ENCODE data around the gene CD8B2.
"Not testable (repeated sequence)": the region's sequence is repeated elsewhere in the genome, so short reads cannot be mapped to it uniquely, and the experiment has no call there.

Gene CD8B2

DNA sequence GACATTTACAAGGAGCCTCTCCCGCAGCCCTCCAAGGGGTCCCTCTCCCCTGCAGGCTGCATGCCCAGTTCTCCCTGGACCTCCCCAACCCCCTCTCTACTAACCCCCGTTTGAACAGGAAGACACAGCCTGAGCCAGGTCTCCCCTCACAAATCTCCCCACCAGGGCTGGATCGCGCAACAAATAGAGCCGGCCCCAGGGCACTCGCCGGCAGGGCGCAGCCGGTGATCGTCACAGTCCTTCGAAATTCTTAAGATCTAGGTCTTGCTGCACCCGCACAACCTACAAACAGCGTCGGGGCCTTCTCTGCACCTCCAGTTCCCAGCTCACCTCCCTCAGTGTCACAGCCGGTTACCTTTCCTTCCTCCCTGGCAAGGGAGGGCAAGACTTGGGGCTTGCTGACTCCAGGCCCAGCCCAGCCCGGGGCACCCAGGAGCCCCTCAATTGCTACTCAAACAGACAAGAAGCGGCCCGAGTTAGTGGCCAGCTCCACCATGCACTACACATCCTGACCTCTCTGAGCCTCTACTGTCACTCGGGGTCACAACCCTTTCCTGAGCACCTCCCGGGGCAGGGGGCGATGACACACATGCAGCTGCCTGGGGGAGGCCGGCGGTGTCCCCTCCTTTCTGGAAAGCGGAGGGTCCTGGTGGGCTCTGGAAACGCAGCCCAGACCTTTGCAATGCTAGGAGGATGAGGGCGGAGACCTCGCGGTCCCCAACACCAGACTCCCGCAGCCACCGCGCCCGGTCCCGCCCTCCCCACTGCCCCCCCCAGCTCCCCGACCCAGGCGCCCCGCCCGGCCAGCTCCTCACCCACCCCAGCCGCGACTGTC is at the start of gene CD8B2:
TSS of gene CD8B2 (plus strand) at position 814 of the 835 bp plus-strand sequence. CDS start 63 bp downstream, outside the sequence.
- FAIRE-seq; DNase-seq (ENCODE audit: low spot score): not testable (repeated sequence)

DNA sequence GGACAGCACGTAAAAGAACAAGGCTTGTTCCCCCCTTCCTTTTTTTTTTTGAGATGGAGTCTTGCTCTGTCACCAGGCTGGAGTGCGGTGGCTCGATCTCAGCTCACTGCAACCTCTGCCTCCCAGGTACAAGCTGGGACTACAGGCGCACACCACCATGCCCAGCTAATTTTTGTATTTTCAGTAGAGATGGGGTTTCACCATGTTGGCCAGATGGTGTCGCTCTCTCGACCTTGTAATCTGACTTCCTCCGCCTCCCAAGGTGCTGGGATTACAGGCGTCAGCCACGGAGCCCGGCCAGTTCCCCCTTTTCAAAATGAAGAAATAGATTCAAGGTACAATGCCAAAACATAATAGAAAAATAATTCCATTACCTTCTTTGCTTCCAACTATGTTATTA is 25.3 kb upstream of the CD8B2 start:
- DNase-seq (ENCODE audit: low spot score), result not testable (repeated sequence)

DNA sequence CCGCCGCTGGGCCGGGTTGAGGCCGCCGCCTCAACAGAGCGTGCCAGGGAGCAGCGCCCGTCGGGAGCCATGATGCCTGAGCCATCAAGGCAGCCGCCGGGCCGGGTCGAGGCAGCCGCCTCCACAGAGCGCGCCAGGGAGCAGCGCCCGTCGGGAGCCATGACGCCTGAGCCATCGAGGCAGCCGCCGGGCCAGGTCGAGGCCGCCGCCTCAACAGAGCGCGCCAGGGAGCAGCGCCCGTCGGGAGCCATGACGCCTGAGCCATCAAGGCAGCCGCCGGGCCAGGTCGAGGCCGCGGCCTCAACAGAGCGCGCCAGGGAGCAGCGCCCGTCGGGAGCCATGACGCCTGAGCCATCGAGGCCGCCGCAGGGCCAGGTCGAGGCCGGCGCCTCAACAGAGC is 19.6 kb upstream of the CD8B2 start:
- not testable (repeated sequence) for DNase-seq (ENCODE audit: low spot score); FAIRE-seq

More for the DNA sequence above, 25.3 kb upstream of the CD8B2 start:
- FAIRE-seq, result not testable (repeated sequence)

DNA sequence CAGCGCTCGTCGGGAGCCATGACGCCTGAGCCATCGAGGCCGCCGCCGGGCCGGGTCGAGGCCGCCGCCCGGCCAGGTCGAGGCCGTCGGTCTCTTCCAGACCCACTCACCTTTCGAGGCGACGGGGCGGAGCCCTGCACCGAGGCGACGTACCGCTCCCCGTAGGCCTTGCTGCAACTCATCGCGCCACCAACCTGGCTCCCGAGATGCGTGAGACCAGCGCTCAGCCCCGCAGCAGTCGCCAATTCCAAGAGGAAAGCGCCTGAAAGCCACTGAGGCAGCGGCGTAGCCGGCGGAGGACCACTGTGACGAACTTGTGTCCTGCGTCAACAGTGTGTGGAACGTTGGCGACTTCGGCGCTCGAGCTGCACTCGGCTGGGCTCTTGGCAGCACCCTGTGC is 19.1 kb upstream of the CD8B2 start, which contains the start of gene RGPD3:
TSS of gene RGPD3 (minus strand) at position 307 of the 400 bp plus-strand sequence. CDS start at position 182, 125 bp downstream.
- not testable (repeated sequence) for DNase-seq (ENCODE audit: low spot score); FAIRE-seq

DNA sequence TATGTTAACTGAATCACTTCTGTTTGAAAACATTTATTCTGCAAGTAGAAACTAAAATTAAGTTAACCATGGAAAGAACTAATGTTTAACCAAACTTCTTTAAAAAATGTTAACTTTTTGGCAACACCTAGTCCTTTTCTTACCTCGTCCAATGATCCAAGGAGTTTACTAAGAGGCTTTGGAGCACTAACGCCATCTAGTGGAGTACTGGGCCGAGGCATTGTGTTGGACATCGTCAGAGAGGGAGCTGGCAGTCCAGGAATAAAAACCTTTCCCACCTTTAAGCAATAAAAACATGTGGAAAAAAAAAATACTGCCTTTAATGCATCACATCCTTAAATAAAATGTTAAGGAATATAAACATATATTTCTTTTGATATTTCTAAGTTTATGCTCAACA is 16.5 kb upstream of the CD8B2 start:
- not testable (repeated sequence) for FAIRE-seq; DNase-seq (ENCODE audit: low spot score)

DNA sequence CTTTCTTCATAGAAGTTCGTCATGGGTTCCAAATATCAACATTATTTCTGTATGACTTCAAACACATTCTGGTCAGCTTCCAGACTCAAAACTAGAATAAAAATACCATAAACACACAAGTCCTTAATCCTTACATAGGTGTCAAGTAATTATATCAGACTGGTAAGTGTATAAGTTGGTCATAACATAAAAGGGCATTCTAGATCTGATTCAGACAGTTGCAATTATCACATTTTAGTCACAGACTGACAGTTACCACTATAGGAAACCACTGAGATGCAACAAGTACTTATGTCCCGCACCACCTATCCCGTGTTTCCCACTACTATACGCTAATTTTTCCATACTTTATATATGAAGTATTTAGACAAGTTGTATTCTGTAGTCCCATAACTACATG is 9.5 kb upstream of the CD8B2 start:
- DNase-seq (ENCODE audit: low spot score); FAIRE-seq: not testable (repeated sequence)

DNA sequence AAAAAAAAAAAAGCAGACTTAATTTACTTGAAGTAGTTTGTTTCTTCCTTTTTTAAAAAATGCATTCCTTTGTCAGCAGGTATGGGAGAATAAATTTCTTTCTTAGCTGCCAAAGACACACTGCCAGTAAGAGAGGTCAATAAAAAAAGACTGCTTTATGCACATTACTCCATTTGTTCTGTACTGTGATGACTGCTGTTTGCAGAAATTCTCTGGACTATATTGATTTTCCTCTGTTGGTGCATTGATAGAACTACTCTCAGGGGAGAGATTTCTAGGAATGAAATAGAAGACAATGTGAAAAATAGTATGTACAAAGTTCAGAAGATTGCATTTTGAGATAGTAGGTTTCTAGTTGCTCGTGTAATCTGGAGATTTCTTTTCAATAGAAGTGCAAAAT is 7.6 kb upstream of the CD8B2 start:
- DNase-seq (ENCODE audit: low spot score); FAIRE-seq: not testable (repeated sequence)

DNA sequence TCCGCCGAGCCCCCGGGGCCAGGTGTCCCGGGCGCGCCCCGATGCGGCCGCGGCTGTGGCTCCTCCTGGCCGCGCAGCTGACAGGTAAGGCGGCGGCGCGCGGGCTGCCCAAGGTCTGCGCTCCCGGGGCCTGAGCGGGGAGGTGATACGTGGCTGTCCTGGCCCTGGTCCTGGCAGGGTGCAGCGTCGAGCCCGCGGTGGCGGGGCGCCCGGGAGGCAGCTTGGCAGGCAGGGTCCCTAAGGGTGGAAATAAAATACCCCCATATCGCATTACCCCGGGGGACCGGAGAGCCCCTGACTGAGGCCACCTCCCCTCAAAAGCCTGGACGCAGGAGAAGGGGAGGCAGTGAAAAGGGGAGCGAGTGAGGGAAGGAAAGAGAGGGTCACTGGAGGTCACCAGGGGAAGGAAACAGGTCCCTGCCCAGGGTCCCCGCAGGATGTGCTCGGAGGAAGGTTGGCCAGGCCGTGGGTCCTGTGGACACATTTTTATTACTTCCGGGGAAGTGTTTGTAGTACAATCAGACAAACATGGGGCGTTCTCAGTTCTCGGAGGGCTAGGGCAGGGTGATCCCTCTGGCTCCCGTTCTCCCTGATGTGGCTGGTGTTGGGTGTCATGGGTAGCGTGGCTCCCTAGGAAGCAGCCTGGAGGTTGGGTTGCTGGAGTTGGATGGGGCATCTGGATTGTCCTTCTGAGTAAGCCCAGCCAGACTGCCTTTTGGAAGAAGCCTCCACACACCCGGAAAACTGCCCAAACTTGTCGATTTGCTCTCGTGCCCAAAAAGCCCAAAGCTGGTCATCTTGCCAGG is 425 bp downstream of the CD8B2 start:
- not testable (repeated sequence) for DNase-seq (ENCODE audit: low spot score); FAIRE-seq

DNA sequence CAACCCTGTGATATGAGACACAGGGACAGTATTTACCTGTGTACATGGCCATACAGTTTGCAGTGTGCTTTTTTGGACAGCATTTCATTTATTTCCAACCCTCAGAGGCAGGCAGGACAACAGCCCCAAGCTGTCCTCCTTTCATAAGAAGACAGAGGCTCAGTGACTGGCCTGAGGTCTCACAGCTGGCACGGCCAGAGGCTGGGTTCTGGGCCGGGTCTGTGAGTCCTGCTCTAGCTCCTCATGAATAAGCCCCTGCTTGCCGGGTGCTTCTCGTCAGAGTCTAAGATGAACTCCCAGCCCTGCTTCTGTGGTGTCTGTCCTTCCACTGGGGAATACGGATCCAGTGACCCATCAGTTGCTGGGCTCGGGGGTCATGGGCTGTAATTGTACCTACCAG is 2.5 kb downstream of the CD8B2 start:
- FAIRE-seq, result not testable (repeated sequence)

DNA sequence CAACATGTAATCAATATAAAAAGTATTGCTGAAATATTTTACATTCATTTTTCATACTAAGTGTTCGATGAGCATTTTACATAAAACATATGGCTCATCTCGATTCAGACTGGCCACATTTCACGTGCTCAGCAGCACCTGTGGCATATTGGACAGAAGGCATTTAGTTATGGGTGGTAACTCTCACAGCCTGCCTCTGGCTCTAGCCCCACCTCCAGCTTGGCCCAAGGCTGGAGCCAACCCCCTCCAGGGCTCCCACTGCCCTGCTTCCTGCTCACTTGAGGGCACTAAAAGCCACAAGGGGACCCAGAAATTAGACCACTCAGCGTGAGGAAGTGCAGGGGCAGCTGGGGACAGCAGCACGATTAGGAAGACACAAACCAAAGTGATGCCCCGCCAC is 5.2 kb downstream of the CD8B2 start:
- FAIRE-seq, result peak; percentile 79
- DNase-seq (ENCODE audit: low spot score), result not testable (repeated sequence)

More for the DNA sequence above, 2.5 kb downstream of the CD8B2 start:
- DNase-seq (ENCODE audit: low spot score), result not testable (repeated sequence)

DNA sequence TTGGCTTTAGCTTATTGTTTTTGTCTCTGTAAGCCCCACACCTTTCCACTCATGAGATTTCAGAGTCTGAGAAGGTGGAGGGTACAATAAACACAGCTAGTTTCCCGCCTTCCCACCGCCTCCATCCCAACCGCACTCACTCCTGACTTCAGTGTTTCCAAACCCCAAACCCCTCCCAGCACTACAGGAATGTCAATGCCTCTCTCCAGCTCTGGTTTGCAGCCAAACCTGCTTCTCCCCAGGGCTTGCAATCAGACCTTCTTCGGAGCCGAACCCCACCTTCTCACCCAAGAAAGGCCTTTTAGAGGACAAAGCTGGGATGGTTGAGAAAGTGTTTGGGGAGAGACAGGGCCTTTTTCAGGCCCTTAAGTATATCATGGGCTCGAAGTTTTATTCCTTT is 5.7 kb downstream of the CD8B2 start:
- not testable (repeated sequence) for FAIRE-seq
- DNase-seq (ENCODE audit: low spot score), result peak; percentile 10

DNA sequence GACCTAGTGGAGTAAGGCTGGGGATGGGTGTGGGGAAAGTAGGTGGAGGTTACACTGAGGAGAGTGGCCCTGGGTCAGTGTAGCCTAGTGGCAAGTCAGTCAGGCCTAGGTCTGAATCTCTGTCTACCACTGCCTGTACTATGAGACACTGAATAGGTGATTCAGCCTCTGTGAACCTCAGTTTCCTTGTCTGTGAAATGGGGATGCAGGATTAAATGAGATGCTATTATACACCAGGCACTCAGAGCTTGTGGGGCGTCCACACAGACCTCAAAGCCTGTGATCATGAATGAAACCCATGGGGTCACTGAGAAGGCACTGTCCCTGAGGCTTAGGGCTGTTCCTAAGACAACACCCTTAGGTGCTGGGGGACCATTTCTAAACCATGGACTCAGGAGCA is 11.4 kb downstream of the CD8B2 start:
- not testable (repeated sequence) for FAIRE-seq

DNA sequence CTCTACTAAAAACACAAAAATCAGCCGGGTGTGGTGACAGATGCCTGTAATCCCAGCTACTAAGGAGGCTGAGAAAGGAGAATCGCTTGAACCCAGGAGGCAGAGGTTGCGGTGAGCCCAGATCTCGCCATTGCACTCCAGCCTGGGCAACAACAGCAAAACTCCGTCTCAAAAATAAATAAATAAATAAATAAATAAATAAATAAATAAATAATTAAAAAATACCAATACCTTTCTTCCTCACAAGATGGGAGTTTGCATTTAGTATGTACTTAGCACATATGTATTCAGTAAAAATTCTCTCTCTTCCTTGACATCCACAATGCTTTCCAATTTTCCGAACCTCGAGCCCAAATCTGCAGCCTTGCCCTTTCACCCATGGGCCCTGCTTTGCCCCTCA is 13.2 kb downstream of the CD8B2 start:
- FAIRE-seq; DNase-seq (ENCODE audit: low spot score): not testable (repeated sequence)

More for the DNA sequence above, 11.4 kb downstream of the CD8B2 start:
- not testable (repeated sequence) for DNase-seq (ENCODE audit: low spot score)

DNA sequence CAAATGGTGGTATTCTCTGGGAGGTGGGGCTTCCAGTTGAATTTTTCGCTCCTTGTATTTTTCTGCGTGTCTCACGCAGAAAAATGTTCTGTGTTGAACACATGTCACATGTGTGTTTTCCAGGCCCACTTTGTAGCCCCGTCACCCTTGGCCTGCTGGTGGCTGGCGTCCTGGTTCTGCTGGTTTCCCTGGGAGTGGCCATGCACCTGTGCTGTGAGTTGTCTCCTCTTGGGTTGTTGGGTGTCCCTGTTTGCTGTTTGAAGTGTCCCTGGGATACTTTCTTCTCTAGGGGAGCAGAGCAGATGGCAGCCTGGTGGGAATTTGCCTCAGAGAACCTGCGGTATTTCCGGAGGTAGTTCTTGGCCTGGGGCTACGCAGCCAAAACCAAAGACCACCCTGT is 15.2 kb downstream of the CD8B2 start:
- FAIRE-seq; DNase-seq (ENCODE audit: low spot score): not testable (repeated sequence)

DNA sequence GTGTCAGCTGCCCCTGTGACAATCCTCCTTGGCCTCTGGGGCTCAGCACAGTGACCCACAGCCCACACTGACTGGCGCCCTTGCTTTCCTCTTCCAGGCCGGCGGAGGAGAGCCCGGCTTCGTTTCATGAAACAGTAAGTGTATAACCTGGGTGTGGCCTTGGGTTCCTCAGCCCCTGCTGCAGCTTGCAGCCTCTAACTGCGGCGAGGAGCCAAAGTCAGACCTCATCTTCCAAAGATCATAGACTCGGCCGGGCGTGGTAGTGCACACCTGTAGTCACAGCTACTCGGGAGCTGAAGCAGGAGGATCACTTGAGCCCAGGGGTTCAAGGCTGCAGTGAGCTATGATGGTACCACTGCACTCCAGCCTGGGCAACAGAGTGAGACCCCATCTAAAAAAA is 17.0 kb downstream of the CD8B2 start:
- not testable (repeated sequence) for FAIRE-seq; DNase-seq (ENCODE audit: low spot score)

DNA sequence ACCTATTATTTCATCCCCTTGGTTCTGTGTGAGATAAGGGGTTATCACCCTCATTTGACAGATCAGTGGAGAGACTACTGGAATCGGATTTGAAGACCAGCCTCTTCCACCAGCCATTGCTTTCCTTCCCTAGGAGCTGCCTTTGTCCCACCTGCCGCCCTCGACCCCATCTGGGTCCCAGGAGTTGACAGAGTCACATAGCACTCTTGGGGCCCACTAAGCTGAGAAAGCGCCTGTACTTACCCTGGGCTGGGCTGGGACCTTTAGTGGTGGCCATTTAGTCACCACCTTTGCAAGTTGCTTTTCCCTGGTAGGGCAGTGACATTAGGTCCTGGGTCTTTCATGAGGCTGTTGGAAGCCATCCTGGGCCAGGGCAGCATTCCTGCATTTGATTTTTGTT is 17.6 kb downstream of the CD8B2 start:
- DNase-seq (ENCODE audit: low spot score); FAIRE-seq: not testable (repeated sequence)

DNA sequence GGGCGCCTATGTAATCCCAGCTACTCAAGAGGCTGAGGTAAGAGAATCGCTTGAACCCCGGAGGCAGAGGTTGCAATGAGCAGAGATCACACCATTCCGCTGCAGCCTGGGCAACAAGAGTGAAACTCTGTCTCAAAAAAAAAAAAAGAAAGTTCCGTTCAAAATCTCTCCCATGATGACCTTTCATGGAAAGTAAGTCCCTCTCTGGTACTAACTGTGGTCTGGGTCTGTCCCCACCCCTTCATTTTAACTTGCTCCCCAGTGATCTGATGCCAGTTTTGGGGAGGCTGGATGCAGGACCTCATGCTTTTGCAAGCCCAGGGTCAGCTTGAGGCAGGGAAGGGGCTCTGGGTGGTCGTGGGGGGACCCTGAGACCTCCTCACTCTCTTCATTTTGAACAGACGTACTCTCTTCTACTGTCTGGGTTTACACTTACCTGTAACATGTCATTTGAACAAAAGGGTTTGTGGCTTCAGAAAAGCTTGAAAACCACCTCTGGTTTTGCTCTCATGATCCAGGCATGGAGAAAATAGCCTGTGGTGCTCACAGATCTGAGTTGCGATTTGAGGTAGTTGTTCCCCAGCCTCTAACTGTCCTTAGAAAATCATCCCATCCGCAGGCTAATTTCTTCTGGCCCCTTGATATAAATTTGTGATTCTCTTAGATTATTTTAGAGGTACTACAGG is 19.0 kb downstream of the CD8B2 start:
- FAIRE-seq; DNase-seq (ENCODE audit: low spot score): not testable (repeated sequence)

DNA sequence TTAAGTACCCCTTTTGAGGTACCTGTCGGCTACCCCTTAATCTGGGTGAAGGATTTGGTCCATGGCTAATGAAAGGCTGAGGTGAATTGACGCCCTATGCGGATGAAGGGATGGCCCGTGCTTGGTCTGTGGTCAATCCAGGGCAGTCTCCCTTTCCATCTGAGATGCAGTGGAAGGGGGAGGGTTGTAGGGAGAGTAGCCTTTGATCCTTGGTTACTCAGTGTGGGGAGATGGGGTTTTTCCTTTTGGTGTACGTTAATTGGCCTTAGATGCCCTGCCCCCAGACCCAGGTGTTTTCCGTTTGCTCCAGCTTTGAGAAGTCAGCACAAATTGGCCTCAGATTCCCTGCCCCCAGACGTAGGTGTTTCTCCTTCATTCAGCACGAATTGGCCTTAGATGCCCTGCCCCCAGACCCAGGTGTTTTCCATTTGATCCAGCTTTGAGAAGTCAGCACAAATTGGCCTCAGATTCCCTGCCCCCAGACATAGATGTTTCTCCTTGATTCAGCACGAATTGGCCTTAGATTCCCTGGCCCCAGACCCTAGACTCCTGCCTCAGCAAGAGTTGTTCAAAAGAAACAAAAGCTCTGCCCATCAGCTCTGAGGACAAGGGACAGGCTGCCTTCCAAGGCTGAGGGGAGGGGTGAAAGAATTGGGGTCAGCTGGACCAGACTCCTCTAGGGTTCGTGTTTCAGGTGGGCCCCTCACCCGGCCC is 21.7 kb downstream of the CD8B2 start:
- not testable (repeated sequence) for FAIRE-seq; DNase-seq (ENCODE audit: low spot score)

DNA sequence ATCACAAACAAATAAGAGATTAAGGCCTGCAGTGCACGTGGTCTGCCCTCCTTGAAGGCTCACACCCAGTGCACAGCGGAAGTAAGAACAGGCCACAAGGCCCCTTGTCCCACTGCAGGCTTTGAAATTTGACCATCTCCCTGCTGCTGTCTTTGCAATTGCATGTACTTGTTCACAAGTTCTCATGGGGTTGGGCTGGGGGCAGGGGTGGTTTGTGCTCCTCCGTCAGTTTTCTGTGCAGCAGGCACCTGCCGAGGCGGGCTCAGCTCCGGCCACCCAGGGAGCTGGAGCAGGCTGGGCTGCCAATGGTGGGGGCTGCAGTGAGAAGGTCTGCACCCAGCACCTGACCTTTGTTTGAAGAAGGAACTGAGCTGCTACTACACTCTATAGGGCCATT is 22.2 kb downstream of the CD8B2 start:
- FAIRE-seq; DNase-seq (ENCODE audit: low spot score): not testable (repeated sequence)

DNA sequence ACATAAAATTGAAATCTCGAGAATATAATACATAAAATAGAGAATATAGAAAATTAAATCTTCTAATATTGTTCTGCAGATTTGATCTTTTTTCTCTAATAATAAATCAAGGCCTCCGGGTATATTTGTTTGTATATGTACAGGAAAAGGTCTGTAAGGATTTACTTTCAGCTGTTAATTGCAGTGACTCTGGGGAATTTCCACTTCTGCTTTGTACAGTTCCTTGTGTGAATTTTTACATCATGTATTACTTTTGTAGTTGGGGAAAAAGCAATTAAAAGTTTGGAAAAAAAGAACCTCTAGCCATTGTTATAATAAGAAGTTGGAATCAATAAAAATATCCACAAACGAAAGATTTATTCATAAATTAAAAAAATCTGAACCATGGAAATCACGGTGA is 23.6 kb downstream of the CD8B2 start:
- not testable (repeated sequence) for DNase-seq (ENCODE audit: low spot score); FAIRE-seq
